ENCODE results near the gene MEFV. TPM values are rescaled to one million over a fixed set of nuclear protein-coding genes. Genes with fewer than 3 reads are reported as not detected.
A peak's percentile ranks its signal among the peaks of the same experiment; 100 is the strongest.

Gene MEFV
- total and polyA plus RNA-seq, 10 of the 15 experiments (the other 5 are each of a cell fraction or from before 2014, with no cell fraction given), result 0.03 to 0.11 (median 0.09) TPM; not detected in 5

GRCh38 chr16:3305109-3306068, 49.0 kb upstream of the MEFV start, which contains the start of the genes TIGD7 and ZNF75A (continued):
- TF ChIP-seq, protein P1, sequence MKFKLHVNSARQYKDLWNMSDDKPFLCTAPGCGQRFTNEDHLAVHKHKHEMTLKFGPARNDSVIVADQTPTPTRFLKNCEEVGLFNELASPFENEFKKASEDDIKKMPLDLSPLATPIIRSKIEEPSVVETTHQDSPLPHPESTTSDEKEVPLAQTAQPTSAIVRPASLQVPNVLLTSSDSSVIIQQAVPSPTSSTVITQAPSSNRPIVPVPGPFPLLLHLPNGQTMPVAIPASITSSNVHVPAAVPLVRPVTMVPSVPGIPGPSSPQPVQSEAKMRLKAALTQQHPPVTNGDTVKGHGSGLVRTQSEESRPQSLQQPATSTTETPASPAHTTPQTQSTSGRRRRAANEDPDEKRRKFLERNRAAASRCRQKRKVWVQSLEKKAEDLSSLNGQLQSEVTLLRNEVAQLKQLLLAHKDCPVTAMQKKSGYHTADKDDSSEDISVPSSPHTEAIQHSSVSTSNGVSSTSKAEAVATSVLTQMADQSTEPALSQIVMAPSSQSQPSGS (IDR thresholded peaks at IDR 0.05; ENCODE audit: low read length), result no peak
- TF ChIP-seq, protein P2, sequence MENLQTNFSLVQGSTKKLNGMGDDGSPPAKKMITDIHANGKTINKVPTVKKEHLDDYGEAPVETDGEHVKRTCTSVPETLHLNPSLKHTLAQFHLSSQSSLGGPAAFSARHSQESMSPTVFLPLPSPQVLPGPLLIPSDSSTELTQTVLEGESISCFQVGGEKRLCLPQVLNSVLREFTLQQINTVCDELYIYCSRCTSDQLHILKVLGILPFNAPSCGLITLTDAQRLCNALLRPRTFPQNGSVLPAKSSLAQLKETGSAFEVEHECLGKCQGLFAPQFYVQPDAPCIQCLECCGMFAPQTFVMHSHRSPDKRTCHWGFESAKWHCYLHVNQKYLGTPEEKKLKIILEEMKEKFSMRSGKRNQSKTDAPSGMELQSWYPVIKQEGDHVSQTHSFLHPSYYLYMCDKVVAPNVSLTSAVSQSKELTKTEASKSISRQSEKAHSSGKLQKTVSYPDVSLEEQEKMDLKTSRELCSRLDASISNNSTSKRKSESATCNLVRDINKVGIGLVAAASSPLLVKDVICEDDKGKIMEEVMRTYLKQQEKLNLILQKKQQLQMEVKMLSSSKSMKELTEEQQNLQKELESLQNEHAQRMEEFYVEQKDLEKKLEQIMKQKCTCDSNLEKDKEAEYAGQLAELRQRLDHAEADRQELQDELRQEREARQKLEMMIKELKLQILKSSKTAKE (IDR thresholded peaks at IDR 0.05; ENCODE audit: low read depth, poor library complexity, severe bottlenecking), result no peak
- peak; percentile 95 for TF ChIP-seq POLR2AphosphoS5 (IDR thresholded peaks at IDR 0.05; ENCODE audit: low read length)
- peak; percentile 70 for TF ChIP-seq RELA (IDR thresholded peaks at IDR 0.05; ENCODE audit: borderline replicate concordance, partially characterized antibody)
- TF ChIP-seq KAT2A (conservative IDR thresholded peaks at IDR 0.05; ENCODE audit: control insufficient read depth, low read depth, low read length), result no peak
- TF ChIP-seq IKZF2 (IDR thresholded peaks at IDR 0.05), result peak in 1 of 2 experiments; percentile 20; a peak in 1 of 4 replicates
- peak; percentile 53 for TF ChIP-seq MYC (IDR thresholded peaks at IDR 0.05; ENCODE audit: insufficient read depth, insufficient read length, insufficient replicate concordance, low read length, severe bottlenecking)
- TF ChIP-seq JUNB (IDR thresholded peaks at IDR 0.05), result no peak
- no peak for TF ChIP-seq RAD51 (IDR thresholded peaks at IDR 0.05)
- TF ChIP-seq TAF1 (IDR thresholded peaks at IDR 0.05; ENCODE audit: borderline replicate concordance, low read depth, low read length), result peak; percentile 79
- no peak for TF ChIP-seq TCF7 (IDR thresholded peaks at IDR 0.05; ENCODE audit: borderline replicate concordance)
- no peak for TF ChIP-seq TARDBP (IDR thresholded peaks at IDR 0.05; ENCODE audit: borderline replicate concordance)
- TF ChIP-seq ZNF274 (IDR thresholded peaks at IDR 0.05; ENCODE audit: insufficient read depth, insufficient read length), result no peak
- peak; percentile 91; the same call in 1 of the 2 replicates for TF ChIP-seq PML (IDR thresholded peaks at IDR 0.05; ENCODE audit: low read length)
- no peak for TF ChIP-seq EZH2 (IDR thresholded peaks at IDR 0.05; ENCODE audit: borderline replicate concordance, control insufficient read depth, low read depth, low read length)
- peak; percentile 88 for TF ChIP-seq GABPA (IDR thresholded peaks at IDR 0.05; ENCODE audit: low read depth)
- TF ChIP-seq, protein P3, sequence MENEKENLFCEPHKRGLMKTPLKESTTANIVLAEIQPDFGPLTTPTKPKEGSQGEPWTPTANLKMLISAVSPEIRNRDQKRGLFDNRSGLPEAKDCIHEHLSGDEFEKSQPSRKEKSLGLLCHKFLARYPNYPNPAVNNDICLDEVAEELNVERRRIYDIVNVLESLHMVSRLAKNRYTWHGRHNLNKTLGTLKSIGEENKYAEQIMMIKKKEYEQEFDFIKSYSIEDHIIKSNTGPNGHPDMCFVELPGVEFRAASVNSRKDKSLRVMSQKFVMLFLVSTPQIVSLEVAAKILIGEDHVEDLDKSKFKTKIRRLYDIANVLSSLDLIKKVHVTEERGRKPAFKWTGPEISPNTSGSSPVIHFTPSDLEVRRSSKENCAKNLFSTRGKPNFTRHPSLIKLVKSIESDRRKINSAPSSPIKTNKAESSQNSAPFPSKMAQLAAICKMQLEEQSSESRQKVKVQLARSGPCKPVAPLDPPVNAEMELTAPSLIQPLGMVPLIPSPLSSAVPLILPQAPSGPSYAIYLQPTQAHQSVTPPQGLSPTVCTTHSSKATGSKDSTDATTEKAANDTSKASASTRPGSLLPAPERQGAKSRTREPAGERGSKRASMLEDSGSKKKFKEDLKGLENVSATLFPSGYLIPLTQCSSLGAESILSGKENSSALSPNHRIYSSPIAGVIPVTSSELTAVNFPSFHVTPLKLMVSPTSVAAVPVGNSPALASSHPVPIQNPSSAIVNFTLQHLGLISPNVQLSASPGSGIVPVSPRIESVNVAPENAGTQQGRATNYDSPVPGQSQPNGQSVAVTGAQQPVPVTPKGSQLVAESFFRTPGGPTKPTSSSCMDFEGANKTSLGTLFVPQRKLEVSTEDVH (IDR thresholded peaks at IDR 0.05; ENCODE audit: low read depth, partially characterized antibody), result no peak
- TF ChIP-seq ZBTB4 (CRISPR knock-in tag; IDR thresholded peaks at IDR 0.05), result no peak
- TF ChIP-seq DPF2 (IDR thresholded peaks at IDR 0.05), result peak; percentile 72
- no peak for TF ChIP-seq ATF7 (IDR thresholded peaks at IDR 0.05; ENCODE audit: low read depth)
- TF ChIP-seq SREBF1 (IDR thresholded peaks at IDR 0.05; ENCODE audit: low read length), result no peak
